Ovary (tissue), 3 donors: ENCODE measurements around the gene SUMO1.

ENCODE experiments used
- EP300 ChIP-seq: sonication (generic); formaldehyde crosslinking; IDR thresholded peaks from one replicate; pipeline ENCODE4 v1.6.1; 2017; ENCODE audit warnings: antibody characterized with exemption
- TF ChIP-seq, protein P1 (sequence below), 3 donors: fragments of 450-650 bp in 2 of 3; fragments of 200-600 bp in 1 of 3; IDR thresholded peaks; one replicate each; pipeline versions ENCODE4 v1.5.1 to v1.8.0; 2016 to 2022; ENCODE audit warnings: antibody characterized with exemption in 3 of 3, mild to moderate bottlenecking in 1 of 3
- donor health status: DM: no; HTN: no; CAD: no.

DNA sequence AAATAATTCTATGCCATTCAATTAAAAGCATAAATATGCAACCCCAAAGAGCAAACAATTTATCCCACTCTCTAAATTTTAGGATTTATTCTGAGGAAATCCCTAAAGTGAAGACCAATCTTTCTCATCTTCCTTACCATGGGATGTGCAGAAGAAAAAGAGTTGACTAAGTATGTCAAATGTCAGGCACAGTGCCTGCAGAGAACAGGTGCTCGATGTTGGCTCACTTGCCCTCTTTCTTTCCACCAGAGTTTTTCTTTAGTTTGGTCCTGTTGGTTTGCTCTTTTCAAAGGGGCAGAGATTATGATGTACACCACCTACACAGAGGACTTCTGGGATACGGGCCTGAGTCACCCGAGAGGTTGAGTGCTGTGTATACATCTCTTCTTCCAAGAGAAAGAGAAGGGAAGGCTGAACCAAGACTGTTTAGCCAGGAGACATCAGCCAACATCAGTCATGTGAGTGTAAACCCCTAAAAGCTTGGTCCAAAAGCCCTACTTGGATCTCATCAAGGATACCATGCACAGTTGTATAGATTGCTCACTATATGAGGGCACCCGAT lies 51.7 kb downstream of the SUMO1 start:
- TF ChIP-seq, protein P1, sequence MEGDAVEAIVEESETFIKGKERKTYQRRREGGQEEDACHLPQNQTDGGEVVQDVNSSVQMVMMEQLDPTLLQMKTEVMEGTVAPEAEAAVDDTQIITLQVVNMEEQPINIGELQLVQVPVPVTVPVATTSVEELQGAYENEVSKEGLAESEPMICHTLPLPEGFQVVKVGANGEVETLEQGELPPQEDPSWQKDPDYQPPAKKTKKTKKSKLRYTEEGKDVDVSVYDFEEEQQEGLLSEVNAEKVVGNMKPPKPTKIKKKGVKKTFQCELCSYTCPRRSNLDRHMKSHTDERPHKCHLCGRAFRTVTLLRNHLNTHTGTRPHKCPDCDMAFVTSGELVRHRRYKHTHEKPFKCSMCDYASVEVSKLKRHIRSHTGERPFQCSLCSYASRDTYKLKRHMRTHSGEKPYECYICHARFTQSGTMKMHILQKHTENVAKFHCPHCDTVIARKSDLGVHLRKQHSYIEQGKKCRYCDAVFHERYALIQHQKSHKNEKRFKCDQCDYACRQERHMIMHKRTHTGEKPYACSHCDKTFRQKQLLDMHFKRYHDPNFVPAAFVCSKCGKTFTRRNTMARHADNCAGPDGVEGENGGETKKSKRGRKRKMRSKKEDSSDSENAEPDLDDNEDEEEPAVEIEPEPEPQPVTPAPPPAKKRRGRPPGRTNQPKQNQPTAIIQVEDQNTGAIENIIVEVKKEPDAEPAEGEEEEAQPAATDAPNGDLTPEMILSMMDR (IDR thresholded peaks at IDR 0.05): no peak
- TF ChIP-seq EP300: no peak
